Measurements from ENCODE around the gene GCM1. TPM values are rescaled to one million over a fixed set of nuclear protein-coding genes. Genes with fewer than 3 reads are reported as not detected.

Gene GCM1
- polyA plus RNA-seq, 12 donors: 0.04 to 0.05 TPM; not detected in 10

- no peak for DNase-seq
These were observed 39.0 kb downstream of the GCM1 start for GRCh38 chr6:53109612-53110011.

- no peak for DNase-seq
These were observed 41.5 kb downstream of the GCM1 start for GRCh38 chr6:53107091-53107490.

GRCh38 chr6:53104916-53105315 lies 43.7 kb downstream of the GCM1 start:
- no peak for DNase-seq

GRCh38 chr6:53103993-53104675 lies 44.5 kb downstream of the GCM1 start:
- no peak for DNase-seq

GRCh38 chr6:53101006-53101405 lies 47.6 kb downstream of the GCM1 start:
- no peak for DNase-seq

- no peak for DNase-seq
These were observed 48.1 kb downstream of the GCM1 start for GRCh38 chr6:53100561-53100960.

GRCh38 chr6:53095716-53096115 lies 52.9 kb downstream of the GCM1 start:
- no peak for DNase-seq

- DNase-seq: no peak
These were observed 53.4 kb downstream of the GCM1 start for GRCh38 chr6:53095270-53095669.

GRCh38 chr6:53090576-53090975 lies 58.1 kb downstream of the GCM1 start:
- no peak for DNase-seq

- no peak for DNase-seq
These were observed 58.7 kb downstream of the GCM1 start for GRCh38 chr6:53089948-53090347.

- DNase-seq: no peak
These were observed 62.3 kb downstream of the GCM1 start for GRCh38 chr6:53086302-53086701.

GRCh38 chr6:53080813-53081212 lies 67.8 kb downstream of the GCM1 start:
- no peak for DNase-seq

Other genes with a start within 250 kb of the GCM1 start
- under 1 TPM in 1 of 12 donors, not detected in 11; 0.16 TPM for gene GSTA3, start 239.1 kb downstream of the GCM1 start, polyA plus RNA-seq (ENCODE audit: insufficient read length in 12 of 12)
- gene GSTA4, start 153.6 kb downstream of the GCM1 start, polyA plus RNA-seq (ENCODE audit: insufficient read length in 12 of 12): 10 to 100 TPM in 11 of 12 donors, not detected in 1; 39.5 to 82.6 (median 63.1) TPM
- 10 to 100 TPM in 11 of 12 donors, not detected in 1; 11.7 to 20.0 (median 15.5) TPM for gene CILK1, start 87.0 kb downstream of the GCM1 start, polyA plus RNA-seq (ENCODE audit: insufficient read length in 12 of 12)
- 10 to 100 TPM in 11 of 12 donors, not detected in 1; 62.0 to 95.7 (median 74.5) TPM for gene FBXO9, start 83.4 kb downstream of the GCM1 start, polyA plus RNA-seq (ENCODE audit: insufficient read length in 12 of 12)
- 10 to 100 TPM in 11 of 12 donors, not detected in 1; 25.8 to 73.2 (median 43.7) TPM for gene ELOVL5, start 200.1 kb upstream of the GCM1 start, polyA plus RNA-seq (ENCODE audit: insufficient read length in 12 of 12)

Measured in muscle of arm (tissue), 12 donors.